NK-92 treated with Interleukin-12 subunit alpha and Interleukin-12 subunit beta, amount 100 ng/mL, for 24 hours (cell line): ENCODE data around the gene TINCR.

Source experiments
- DNase-seq: peaks from one replicate; lab custom pipeline; 2025; lab: John Stamatoyannopoulos, UW

Gene TINCR

DNA sequence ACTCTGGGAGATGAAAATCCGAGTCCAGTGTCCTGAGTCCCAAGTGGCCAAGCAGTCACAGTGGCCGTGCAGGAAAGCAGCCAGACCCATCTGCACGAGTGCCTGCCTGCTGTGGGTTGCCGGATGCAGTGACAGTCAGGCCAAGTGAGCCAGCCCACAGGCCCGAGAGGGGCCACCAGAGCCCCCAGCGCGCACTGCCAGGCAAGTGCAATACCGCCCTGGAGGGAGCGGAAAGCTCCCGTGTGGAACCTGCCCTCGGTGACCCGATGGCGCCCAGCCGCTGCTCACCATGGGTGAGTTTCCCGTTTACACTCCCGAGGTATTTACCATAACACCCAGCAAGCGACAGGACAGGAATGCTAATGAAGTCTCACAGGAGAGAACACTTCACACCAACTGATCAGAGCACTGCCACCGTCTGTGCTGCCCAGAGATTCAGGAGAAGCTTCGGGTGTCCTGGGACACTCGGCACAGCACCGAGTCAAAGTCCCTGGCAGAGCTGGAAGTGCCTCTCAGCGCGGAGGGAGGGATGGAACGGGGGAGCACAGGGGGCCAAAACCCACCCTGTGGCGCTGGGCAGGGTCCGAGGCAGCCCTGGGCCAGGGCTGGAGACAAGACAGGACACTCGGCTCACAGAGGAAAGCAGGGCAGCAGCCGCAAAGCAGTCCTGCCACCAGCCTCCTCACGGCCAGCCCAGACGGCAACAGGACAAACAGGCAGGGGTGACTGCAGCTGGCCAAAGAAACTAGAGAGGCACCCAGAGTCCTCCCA is 21.3 kb upstream of the TINCR start:
- DNase-seq: no peak

- DNase-seq: no peak
These were observed 20.7 kb upstream of the TINCR start for GRCh38 chr19:5588441-5588840.

DNA sequence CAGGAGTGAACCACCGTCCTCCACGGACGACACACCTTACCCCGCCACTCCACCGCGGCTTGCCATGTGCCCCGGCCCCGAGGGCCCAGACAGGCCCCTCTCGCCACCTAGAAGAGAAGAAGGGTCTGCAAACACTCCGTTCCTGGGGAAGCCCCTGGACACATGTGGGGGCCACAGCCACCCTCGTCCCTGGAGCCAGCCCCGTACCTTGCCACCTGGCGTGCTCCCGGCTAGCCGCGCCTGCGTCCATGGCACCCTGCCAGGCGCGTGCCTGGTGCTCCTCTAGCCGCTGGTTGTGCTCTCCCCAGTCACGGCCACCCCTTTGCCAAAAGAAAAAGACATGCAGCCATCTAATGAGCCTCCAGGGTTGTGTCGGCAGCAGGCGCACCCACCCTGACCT is 19.9 kb upstream of the TINCR start:
- DNase-seq: no peak

- DNase-seq: no peak
These were observed 19.3 kb upstream of the TINCR start for GRCh38 chr19:5587071-5587455.

GRCh38 chr19:5586300-5587070 is 18.7 kb upstream of the TINCR start:
- no peak for DNase-seq

GRCh38 chr19:5585461-5586299 is 17.9 kb upstream of the TINCR start:
- no peak for DNase-seq

- no peak for DNase-seq
These were observed 12.4 kb upstream of the TINCR start for GRCh38 chr19:5580161-5580571.

DNA sequence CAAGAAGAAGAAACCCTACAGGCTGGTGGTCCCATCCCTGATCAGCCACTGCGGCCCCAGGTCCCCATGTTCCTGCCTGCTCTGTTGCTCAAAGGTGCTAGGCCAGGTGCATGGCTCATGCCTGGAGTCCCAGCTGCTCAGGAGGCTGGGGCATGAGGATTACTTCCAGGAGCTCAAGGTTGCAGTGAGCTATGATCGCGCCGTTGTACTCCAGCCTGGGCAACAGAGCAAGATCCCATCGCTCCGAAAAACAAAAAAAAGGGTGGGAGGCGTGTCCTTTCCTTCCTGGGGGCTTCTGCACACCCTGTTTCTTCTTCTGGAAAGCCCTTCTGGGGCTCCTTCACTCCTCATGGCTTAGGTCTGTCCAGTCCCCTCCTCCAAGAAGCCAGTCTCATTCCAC is 11.9 kb upstream of the TINCR start:
- DNase-seq: no peak

GRCh38 chr19:5579286-5579685 is 11.5 kb upstream of the TINCR start:
- no peak for DNase-seq

DNA sequence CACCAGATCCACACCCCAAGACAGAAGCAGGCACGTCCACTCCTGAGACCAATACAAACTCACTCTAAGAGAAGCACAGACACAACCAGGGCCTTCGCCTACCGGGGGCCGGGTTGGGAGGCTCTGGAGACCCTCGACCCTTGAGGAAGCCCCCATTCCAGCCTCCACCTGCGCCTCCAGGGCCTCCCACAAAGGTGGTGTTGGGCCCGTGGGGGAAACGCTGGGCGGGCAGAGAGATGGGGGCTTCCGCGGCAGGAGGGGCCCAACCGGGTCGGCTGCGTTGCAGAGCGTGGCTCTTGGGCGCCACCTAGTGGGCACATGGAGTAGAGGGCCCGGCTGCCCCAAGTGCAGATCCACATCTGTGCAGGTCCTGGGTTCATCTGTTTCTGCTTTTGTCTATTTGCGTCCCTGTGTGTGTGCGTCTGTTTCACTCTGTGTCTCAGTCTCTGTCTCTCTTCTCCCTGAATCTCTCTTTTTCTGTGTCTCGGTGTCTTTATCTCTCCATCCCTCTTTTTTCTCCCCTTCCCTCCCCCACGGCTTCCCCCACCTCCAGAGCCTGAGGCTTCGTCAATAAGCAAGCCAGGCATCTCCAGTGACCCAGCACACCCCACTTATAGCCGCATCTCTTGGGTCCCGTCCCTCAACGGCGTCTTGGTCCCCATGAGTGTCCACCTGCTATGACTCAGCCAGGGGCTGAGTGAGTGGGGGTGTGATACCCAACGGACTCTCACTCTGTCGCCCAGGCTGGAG is 10.5 kb upstream of the TINCR start:
- DNase-seq: peak; percentile 43

DNA sequence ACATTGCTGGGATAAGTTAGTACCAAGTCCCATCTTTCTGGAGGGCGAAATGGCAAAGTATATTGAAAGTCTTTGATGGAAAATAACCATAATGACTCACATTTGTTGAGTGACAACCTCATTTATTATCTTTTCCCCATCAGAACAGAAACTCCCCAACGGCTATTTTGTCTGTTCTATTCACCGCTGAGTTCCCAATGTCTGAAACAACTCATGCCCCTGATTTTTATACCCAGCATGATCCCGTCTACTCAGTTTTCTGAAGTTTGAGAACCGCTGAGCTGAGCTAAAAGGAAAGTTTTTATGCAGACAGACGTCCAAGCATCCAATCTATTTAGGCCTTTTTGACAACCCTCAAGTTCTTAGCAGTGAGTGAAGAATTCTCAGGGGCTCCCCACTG is 7.8 kb upstream of the TINCR start:
- DNase-seq: no peak

GRCh38 chr19:5572556-5573286 is 5.0 kb upstream of the TINCR start:
- no peak for DNase-seq

GRCh38 chr19:5571777-5572176 is 4.0 kb upstream of the TINCR start:
- DNase-seq: no peak

DNA sequence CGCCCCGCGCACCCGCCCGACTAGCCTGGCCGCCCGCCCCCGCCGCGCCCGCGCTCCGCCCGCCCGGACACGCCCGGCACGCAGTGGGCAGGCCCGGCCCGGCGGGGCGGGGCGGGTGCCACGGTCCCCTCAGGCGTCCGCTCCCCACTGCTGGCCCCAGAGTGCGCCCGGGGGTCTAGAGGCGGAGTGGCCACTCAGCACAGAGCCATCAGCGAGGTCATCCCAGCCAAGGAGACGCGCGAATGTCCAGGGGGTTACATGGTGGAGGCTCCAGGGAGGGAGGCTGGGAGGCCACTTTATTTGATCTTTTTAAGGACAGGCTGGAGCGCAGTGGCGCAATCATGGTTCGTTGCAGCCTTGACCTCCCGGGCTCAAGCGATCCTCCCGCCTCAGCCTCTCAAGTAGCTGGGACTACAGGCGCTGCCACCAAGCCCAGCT is 236 bp upstream of the TINCR start:
- DNase-seq: no peak

- DNase-seq: no peak
These were observed 2.8 kb downstream of the TINCR start for GRCh38 chr19:5564930-5565329.

DNA sequence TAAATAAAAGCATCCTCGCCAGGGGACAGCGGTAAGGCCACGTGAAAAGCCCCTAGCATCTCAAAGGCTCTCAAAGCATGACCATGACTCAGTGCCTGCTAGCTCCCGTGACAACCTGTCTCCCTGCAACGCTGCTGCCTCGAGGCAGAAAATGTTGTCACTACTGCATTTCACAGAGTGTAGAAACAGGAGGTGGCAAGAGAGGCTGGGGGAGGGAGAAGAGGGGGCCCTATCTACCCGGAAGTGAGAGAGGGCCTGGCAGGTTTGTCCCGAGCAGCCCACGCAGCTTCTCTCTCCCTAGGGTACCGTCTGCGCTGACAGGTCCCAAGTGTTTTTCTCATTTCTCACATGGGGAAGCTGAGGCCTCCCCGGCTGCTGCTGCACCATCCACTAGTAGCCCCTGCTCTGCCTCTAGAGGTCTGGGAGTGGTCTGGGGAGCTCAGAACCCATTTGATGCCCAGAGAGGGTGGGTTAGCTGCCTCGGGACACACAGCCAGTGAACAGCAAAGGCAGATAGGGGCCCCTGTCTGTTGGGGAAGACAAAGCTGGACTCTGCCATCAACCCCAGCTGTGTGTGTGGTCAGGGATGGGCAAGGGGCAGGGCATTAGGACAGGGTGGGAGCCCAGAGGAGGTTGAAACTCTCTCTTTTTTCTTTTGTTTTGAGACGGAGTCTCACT is 3.7 kb downstream of the TINCR start:
- no peak for DNase-seq

DNA sequence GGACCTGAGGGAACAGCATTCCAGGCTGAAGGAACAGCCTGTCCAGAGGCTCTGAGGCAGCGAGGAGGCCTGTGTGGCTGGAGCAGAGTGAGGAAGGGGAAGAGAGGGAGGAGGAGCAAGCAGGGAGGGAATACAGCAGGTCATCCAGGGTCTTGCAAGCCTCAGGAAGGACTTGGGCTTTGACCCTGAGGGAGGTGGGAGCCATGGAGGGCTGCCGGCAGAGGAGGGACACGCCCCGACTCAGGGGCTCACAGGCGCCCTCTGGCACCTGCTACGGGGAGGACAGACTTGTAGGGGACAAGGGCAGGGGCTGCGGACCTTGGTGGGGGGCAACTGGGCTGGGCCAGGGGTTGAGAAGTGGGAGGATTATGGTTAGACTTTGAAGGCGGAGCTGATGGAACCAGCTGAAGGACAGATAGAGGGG is 4.7 kb downstream of the TINCR start:
- no peak for DNase-seq

GRCh38 chr19:5562280-5562679 is 5.5 kb downstream of the TINCR start:
- DNase-seq: no peak

DNA sequence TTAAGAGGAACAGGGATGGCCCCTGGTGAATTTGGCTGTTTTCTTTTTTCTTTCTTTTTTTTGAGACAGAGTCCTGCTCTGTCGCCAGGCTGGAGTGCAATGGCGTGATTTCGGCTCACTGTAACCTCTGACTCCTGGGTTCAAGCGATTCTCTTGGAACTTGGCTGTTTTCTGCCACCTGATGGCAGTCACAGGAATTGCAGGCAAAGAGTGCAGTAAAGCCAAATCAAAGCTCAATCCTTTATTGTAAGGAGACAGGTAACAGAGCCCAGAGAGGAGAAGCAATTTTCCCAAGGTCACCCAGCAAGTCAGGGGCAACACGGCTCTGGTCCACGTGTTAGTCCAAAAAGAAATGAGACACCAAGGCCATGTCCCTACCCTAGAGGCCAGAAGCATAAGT is 6.2 kb downstream of the TINCR start:
- no peak for DNase-seq

DNA sequence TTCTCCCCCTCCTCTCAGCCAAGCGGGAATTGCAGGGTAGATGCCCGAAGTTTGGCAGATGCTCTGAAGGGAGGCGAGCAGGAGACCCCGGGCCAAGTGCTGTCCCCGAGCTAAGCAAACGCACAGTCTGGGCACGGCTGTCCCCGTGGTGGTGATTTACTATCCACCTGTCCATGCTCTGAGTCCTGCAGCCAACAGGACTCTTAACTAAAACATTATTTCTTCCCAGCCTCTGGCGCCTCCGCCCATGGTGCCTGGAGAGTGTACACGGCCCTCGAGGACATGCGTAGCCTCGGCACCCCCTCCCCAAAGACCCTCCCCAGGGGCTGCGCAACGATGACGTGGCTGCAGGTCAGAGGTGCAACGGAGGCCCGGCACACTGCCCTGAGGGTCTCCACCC is 7.6 kb downstream of the TINCR start:
- no peak for DNase-seq

- no peak for DNase-seq
These were observed 8.0 kb downstream of the TINCR start for GRCh38 chr19:5559804-5560133.
